Astrocyte (in vitro differentiated cells and primary cell): ENCODE data around the gene CACNA1B. TPM values are rescaled to one million over a fixed set of nuclear protein-coding genes. Genes with fewer than 3 reads are reported as not detected.

Experiments
- DNase-seq: peaks from one replicate; pipeline ENCODE4 v3.0.0-alpha.2; 2010; ENCODE audit warnings: low read depth
- FAIRE-seq: peaks from 2 replicates; lab custom pipeline; 2011; peaks lifted over from hg19 to GRCh38; lab: Jason Lieb, UNC
- H2AFZ ChIP-seq: 2 replicates; pipeline ENCODE4 v1.6.0; 2012; ENCODE audit warnings: low read depth, low read length, inconsistent platforms
- H3K27ac ChIP-seq: 2 replicates; pipeline ENCODE4 v1.5.1; 2011; ENCODE audit warnings: low read depth, low read length, inconsistent platforms
- H3K27me3 ChIP-seq: 2 replicates; pipeline ENCODE4 v1.6.0; 2011; ENCODE audit warnings: low read length, inconsistent platforms; ENCODE audit not compliant: insufficient read depth
- H3K36me3 ChIP-seq: 2 replicates; pipeline ENCODE4 v1.5.1; 2011; ENCODE audit warnings: low read length, inconsistent platforms; ENCODE audit not compliant: insufficient read depth
- H3K4me1 ChIP-seq: 2 replicates; pipeline ENCODE4 v1.5.1; 2011; ENCODE audit warnings: low read length, inconsistent platforms; ENCODE audit not compliant: insufficient read depth
- H3K4me2 ChIP-seq: 2 replicates; pipeline ENCODE4 v1.6.0; 2012; ENCODE audit warnings: low read length, inconsistent platforms
- H3K4me3 ChIP-seq: 2 replicates; pipeline ENCODE4 v1.5.1; 2011; ENCODE audit warnings: low read depth, mild to moderate bottlenecking, low read length, inconsistent platforms; ENCODE audit not compliant: insufficient read depth
- H3K79me2 ChIP-seq: 2 replicates; pipeline ENCODE4 v1.6.0; 2012; ENCODE audit warnings: mild to moderate bottlenecking, low read length, inconsistent platforms; ENCODE audit not compliant: insufficient read depth
- H3K9ac ChIP-seq: 2 replicates; pipeline ENCODE4 v1.6.0; 2012; ENCODE audit warnings: mild to moderate bottlenecking, low read length, inconsistent platforms
- H3K9me3 ChIP-seq: 2 replicates; pipeline ENCODE4 v1.5.1; 2012; ENCODE audit warnings: low read depth, mild to moderate bottlenecking, low read length, inconsistent platforms; ENCODE audit not compliant: insufficient read depth
- H4K20me1 ChIP-seq: 2 replicates; pipeline ENCODE4 v1.6.0; 2012; ENCODE audit warnings: low read length, inconsistent platforms; ENCODE audit not compliant: insufficient read depth
- H3K27ac Mint-ChIP-seq: one replicate; pipeline ENCODE4 v1.8.0; 2021; ENCODE audit warnings: mild to moderate bottlenecking, mixed read lengths; ENCODE audit not compliant: unreplicated experiment
- H3K27me3 Mint-ChIP-seq: one replicate; pipeline ENCODE4 v1.8.0; 2021; ENCODE audit warnings: low read depth, mixed read lengths; ENCODE audit not compliant: unreplicated experiment
- H3K36me3 Mint-ChIP-seq: one replicate; pipeline ENCODE4 v1.8.0; 2021; ENCODE audit warnings: low read depth, mixed read lengths; ENCODE audit not compliant: unreplicated experiment
- H3K4me1 Mint-ChIP-seq: one replicate; pipeline ENCODE4 v1.8.0; 2021; ENCODE audit warnings: low read depth, mixed read lengths; ENCODE audit not compliant: unreplicated experiment
- H3K4me3 Mint-ChIP-seq: one replicate; pipeline ENCODE4 v1.8.0; 2021; ENCODE audit warnings: mild to moderate bottlenecking, moderate library complexity, mixed read lengths; ENCODE audit not compliant: unreplicated experiment
- H3K9me3 Mint-ChIP-seq: one replicate; pipeline ENCODE4 v1.8.0; 2021; ENCODE audit warnings: mild to moderate bottlenecking, mixed read lengths; ENCODE audit not compliant: unreplicated experiment
- EZH2 ChIP-seq: IDR thresholded peaks from 2 replicates; pipeline ENCODE4 v1.6.1; 2012; ENCODE audit warnings: mild to moderate bottlenecking, low read length, inconsistent platforms; ENCODE audit not compliant: insufficient read depth
- total RNA-seq: library from RNA; stranded (reverse); gene quantifications from 2 replicates; pipeline ENCODE4 v1.2.1, GENCODE V29; 2021
- TF ChIP-seq, protein P1 (sequence below): IDR thresholded peaks from 2 replicates; pipeline ENCODE4 v1.5.1; 2011; ENCODE audit warnings: low read depth, mild to moderate bottlenecking, inconsistent platforms, low read length, moderate library complexity; ENCODE audit not compliant: insufficient read depth

The CACNA1B gene
- total RNA-seq, 1 donor from 2014 or later: 3.1 TPM

DNA sequence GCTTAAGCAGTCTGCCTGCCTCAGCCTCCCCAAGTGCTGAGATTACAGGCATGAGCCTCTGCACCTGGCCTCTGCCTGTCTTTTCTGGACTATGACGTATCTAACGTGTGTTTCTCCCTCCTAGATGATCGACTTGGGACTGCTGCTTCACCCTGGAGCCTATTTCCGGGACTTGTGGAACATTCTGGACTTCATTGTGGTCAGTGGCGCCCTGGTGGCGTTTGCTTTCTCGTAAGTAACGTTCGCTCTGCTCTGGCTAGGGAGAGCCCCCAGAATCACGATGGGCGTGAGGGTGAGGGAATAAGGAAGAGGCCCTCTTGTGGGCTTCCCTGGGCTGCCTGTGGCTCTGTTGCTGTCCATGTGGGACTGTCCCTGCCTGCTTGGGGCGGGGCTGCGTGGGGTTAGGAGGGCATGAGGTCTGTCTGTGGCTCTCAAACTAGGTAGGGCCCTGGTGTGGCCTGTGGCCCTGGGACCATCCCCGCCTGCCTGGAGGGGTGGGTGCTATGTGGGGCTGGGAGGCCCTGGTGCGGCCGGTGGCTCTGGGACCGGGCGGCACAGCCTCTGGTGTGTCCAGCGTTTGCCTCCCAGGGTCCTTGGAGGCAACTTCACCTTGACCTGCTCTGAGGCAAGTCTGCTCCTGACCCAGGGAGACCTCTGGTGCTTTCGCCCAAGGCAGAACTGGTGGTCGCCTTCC, 171.7 kb downstream of the CACNA1B start:
- FAIRE-seq (no peak), DNase-seq (no peak)
- TF ChIP-seq, protein P1, sequence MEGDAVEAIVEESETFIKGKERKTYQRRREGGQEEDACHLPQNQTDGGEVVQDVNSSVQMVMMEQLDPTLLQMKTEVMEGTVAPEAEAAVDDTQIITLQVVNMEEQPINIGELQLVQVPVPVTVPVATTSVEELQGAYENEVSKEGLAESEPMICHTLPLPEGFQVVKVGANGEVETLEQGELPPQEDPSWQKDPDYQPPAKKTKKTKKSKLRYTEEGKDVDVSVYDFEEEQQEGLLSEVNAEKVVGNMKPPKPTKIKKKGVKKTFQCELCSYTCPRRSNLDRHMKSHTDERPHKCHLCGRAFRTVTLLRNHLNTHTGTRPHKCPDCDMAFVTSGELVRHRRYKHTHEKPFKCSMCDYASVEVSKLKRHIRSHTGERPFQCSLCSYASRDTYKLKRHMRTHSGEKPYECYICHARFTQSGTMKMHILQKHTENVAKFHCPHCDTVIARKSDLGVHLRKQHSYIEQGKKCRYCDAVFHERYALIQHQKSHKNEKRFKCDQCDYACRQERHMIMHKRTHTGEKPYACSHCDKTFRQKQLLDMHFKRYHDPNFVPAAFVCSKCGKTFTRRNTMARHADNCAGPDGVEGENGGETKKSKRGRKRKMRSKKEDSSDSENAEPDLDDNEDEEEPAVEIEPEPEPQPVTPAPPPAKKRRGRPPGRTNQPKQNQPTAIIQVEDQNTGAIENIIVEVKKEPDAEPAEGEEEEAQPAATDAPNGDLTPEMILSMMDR: no peak
- H3K27ac ChIP-seq: no peak overlapping the region
- no peak overlapping the region for H3K4me3 ChIP-seq
- peaks cover 5% of the 10 kb centered on the region for H3K9me3 Mint-ChIP-seq
- H3K4me3 Mint-ChIP-seq: no peak overlapping the region
- no peaks in the 10 kb centered on the region for H3K4me1 ChIP-seq
- peaks cover 9% of the 10 kb centered on the region for H3K36me3 Mint-ChIP-seq
- H4K20me1 ChIP-seq: no peaks in the 10 kb centered on the region
- H2AFZ ChIP-seq: no peak overlapping the region
- no peaks in the 10 kb centered on the region for H3K27me3 ChIP-seq
- no peaks in the 10 kb centered on the region for H3K79me2 ChIP-seq
- H3K4me1 Mint-ChIP-seq: peaks cover 5% of the 10 kb centered on the region
- H3K4me2 ChIP-seq: no peak overlapping the region
- no peaks in the 10 kb centered on the region for H3K36me3 ChIP-seq
- no peak overlapping the region for H3K9ac ChIP-seq
- peaks cover 11% of the 10 kb centered on the region for H3K27me3 Mint-ChIP-seq
- no peak overlapping the region for H3K27ac Mint-ChIP-seq
- no peaks in the 10 kb centered on the region for H3K9me3 ChIP-seq

GRCh38 chr9:138049779-138050471, 172.3 kb downstream of the CACNA1B start:
- TF ChIP-seq EZH2: no peak
- TF ChIP-seq, protein P1: no peak
- Histone ChIP-seq H3K27ac (no peak overlapping the region), H3K4me3 (no peak overlapping the region), H3K36me3 (no peaks in the 10 kb centered on the region), H3K9me3 (no peaks in the 10 kb centered on the region), H3K4me2 (no peak overlapping the region), H3K27me3 (no peaks in the 10 kb centered on the region), H3K4me1 (no peaks in the 10 kb centered on the region), H4K20me1 (no peaks in the 10 kb centered on the region), H3K79me2 (no peaks in the 10 kb centered on the region), H2AFZ (no peak overlapping the region), H3K9ac (no peak overlapping the region)
- H3K4me3 Mint-ChIP-seq: no peak overlapping the region
- no peak for DNase-seq
- peaks cover 5% of the 10 kb centered on the region for H3K4me1 Mint-ChIP-seq
- no peak for FAIRE-seq
- peaks cover 8% of the 10 kb centered on the region for H3K27me3 Mint-ChIP-seq
- H3K27ac Mint-ChIP-seq: no peak overlapping the region
- H3K36me3 Mint-ChIP-seq: peaks cover 7% of the 10 kb centered on the region
- H3K9me3 Mint-ChIP-seq: peaks cover 5% of the 10 kb centered on the region
